Central memory CD8-positive, alpha-beta T cell (primary cell): ENCODE data around the gene EYA3.

Experiments used
- ATAC-seq: fragments of 150-1000 bp; cut with Tn5 transposase; replicated peaks from 2 replicates; pipeline ENCODE4 v1.10.0; 2022; ENCODE audit warnings: mild to moderate bottlenecking, moderate FRiP score, moderate number of reproducible peaks; ENCODE audit not compliant: poor library complexity, severe bottlenecking; ENCODE audit errors: extremely low read depth
- DNase-seq, 2 donors: peaks; one replicate each; pipeline ENCODE4 v3.0.0; 2021; ENCODE audit warnings: low spot score in 2 of 2
- H3K27ac Mint-ChIP-seq: one replicate; pipeline ENCODE4 v1.8.0; 2022; ENCODE audit warnings: low read depth, mild to moderate bottlenecking, moderate library complexity, mixed read lengths
- H3K27me3 Mint-ChIP-seq: one replicate; pipeline ENCODE4 v1.8.0; 2022; ENCODE audit warnings: mixed read lengths
- H3K36me3 Mint-ChIP-seq: one replicate; pipeline ENCODE4 v1.8.0; 2022; ENCODE audit warnings: mild to moderate bottlenecking, moderate library complexity, mixed read lengths; ENCODE audit not compliant: insufficient read depth
- H3K4me1 Mint-ChIP-seq: one replicate; pipeline ENCODE4 v1.8.0; 2022; ENCODE audit warnings: mixed read lengths
- H3K4me3 Mint-ChIP-seq: one replicate; pipeline ENCODE4 v1.8.0; 2022; ENCODE audit warnings: mild to moderate bottlenecking, moderate library complexity, mixed read lengths
- H3K9me3 Mint-ChIP-seq: one replicate; pipeline ENCODE4 v1.8.0; 2022; ENCODE audit warnings: mixed read lengths

Gene EYA3

DNA sequence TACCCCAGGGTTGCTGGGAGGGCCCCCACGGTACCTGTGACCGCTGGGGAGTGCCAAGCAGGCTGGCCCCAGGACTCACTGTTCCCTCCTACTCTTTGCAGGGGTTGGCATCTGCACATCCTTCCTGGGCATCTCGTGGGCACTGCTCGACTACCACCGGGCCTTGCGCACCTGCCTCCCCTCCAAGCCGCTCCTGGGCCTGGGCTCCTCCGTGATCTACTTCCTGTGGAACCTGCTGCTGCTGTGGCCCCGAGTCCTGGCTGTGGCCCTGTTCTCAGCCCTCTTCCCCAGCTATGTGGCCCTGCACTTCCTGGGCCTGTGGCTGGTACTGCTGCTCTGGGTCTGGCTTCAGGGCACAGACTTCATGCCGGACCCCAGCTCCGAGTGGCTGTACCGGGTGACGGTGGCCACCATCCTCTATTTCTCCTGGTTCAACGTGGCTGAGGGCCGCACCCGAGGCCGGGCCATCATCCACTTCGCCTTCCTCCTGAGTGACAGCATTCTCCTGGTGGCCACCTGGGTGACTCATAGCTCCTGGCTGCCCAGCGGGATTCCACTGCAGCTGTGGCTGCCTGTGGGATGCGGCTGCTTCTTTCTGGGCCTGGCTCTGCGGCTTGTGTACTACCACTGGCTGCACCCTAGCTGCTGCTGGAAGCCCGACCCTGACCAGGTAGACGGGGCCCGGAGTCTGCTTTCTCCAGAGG, 121.9 kb downstream of the EYA3 start:
- no peaks in the 10 kb centered on the region for H3K9me3 Mint-ChIP-seq
- H3K27ac Mint-ChIP-seq = peak overlapping the region; percentile 29
- H3K27me3 Mint-ChIP-seq = no peaks in the 10 kb centered on the region
- H3K4me3 Mint-ChIP-seq = no peak overlapping the region
- peaks cover 20% of the 10 kb centered on the region for H3K4me1 Mint-ChIP-seq
- H3K36me3 Mint-ChIP-seq = peaks cover 23% of the 10 kb centered on the region
- no peak for DNase-seq
- no peak for ATAC-seq

DNA sequence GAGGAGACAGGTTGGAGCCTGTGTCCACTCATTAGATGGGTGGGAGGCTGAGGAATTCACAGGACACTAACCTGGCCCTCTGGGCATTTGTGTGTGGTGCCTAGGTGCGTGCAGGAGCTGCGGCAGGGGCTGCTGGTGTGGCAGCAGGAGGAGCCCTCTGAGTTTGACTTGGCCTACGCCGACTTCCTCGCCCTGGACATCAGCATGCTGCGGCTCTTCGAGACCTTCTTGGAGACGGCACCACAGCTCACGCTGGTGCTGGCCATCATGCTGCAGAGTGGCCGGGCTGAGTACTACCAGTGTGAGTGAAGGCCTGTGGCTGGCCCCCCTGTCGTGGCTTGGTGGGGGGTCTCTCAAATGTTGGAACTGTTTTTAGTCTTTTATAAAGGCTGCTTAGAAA, 125.0 kb downstream of the EYA3 start:
- Mint-ChIP-seq H3K4me1 (peaks cover 20% of the 10 kb centered on the region), H3K27ac (no peak overlapping the region), H3K27me3 (no peaks in the 10 kb centered on the region), H3K36me3 (peaks cover 21% of the 10 kb centered on the region), H3K4me3 (no peak overlapping the region), H3K9me3 (no peaks in the 10 kb centered on the region)
- DNase-seq (no peak), ATAC-seq (no peak)

GRCh38 chr1:27961646-27962221, 126.7 kb downstream of the EYA3 start:
- Mint-ChIP-seq H3K4me3 (peak overlapping the region; percentile 81), H3K27ac (peak overlapping the region; percentile 50), H3K9me3 (no peaks in the 10 kb centered on the region), H3K27me3 (peaks cover under 1% of the 10 kb centered on the region), H3K4me1 (peaks cover 17% of the 10 kb centered on the region), H3K36me3 (peaks cover 15% of the 10 kb centered on the region)
- DNase-seq (no peak), ATAC-seq (no peak)

DNA sequence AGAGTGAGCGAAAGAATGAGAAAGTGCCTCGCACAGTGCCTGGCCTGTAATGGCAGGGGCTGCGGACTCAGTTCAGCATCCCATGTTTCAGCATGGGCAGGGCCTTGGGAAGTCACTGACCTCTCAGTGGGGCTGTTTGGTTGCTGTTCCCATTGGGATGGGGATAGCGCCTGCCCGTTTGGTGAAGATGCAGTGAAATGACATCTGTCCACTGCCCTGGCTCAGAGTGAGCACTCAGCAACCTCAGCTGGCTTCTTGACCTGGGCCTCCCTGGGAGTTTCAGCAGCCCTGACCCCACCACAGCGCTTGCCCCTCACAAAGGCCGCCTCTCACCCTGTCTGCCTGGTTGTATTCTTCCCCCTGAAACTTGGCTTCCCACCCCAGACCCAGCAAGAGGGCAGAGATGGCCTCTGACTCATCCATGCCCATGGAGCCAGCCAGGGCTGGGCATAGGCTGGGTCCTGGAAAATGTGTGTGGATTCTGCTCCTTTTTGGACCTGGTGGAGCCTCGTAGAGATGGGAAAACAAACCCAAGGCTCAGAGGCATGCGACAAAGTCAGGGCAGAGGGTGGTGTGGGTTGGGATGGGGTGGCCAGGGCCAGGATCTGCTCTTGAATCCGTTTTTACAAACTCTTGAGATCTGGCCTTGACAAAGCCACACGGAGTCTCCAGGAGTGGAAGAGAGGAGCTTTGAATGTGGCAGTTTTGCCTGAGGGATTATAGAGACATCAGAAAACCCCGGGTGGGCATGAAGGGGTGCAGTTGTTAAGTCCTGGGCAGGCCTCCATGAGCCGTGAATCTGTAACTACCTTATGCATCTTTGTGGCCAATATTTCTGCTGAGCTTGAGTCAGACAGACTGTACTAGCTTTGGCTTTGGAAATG, 127.4 kb downstream of the EYA3 start:
- H3K36me3 Mint-ChIP-seq = peaks cover 12% of the 10 kb centered on the region
- H3K27ac Mint-ChIP-seq = peak overlapping the region; percentile 72
- H3K27me3 Mint-ChIP-seq = peaks cover 7% of the 10 kb centered on the region
- ATAC-seq (no peak), DNase-seq (no peak)
- H3K9me3 Mint-ChIP-seq = no peaks in the 10 kb centered on the region
- peaks cover 17% of the 10 kb centered on the region for H3K4me1 Mint-ChIP-seq
- peak overlapping the region; percentile 81 for H3K4me3 Mint-ChIP-seq

DNA sequence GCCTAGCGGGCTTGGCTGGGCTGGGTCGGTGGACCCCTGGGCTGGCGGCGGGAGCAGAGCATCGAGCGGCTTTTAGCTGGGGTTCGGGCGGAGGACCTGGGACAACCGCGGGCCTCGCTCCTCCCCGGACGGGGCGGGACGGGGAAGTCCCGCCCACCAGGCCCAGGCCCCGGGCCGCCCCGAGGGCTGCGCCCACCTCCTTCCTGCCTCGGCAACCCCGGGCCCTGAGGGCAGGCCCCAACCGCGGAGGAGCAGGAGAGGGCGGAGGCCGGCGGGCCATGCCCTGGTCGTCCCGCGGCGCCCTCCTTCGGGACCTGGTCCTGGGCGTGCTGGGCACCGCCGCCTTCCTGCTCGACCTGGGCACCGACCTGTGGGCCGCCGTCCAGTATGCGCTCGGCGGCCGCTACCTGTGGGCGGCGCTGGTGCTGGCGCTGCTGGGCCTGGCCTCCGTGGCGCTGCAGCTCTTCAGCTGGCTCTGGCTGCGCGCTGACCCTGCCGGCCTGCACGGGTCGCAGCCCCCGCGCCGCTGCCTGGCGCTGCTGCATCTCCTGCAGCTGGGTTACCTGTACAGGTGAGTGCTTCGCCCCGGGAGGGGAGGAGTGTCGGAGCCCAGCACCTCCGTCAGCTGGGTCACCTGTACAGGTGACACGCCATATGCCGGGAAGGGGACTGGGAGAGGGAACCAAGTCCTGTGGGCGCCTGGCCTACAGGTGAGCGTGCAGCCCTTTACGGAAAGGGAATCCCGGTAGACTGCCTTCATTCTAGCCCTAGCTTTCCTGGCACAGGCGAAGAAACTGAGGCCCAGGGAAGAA, 128.4 kb downstream of the EYA3 start, which contains the start of gene XKR8:
XKR8 (plus strand) TSS at position 182 of the 812 bp plus-strand sequence; CDS start at position 279, 97 bp downstream.
- Mint-ChIP-seq H3K9me3 (no peaks in the 10 kb centered on the region), H3K27me3 (peaks cover 16% of the 10 kb centered on the region), H3K4me3 (peak within 1 kb of the TSS; percentile 81), H3K36me3 (peaks cover 7% of the 10 kb centered on the region), H3K4me1 (peaks cover 17% of the 10 kb centered on the region), H3K27ac (peak within 1 kb of the TSS; percentile 82)
- DNase-seq (peak; percentile 65 to 73), ATAC-seq (peak; percentile 99)

GRCh38 chr1:27958513-27958912, 129.9 kb downstream of the EYA3 start:
- H3K27me3 Mint-ChIP-seq = peaks cover 19% of the 10 kb centered on the region
- H3K36me3 Mint-ChIP-seq = peaks cover 1% of the 10 kb centered on the region
- H3K4me3 Mint-ChIP-seq = no peak overlapping the region
- H3K9me3 Mint-ChIP-seq = no peaks in the 10 kb centered on the region
- DNase-seq (no peak), ATAC-seq (no peak)
- H3K4me1 Mint-ChIP-seq = peaks cover 17% of the 10 kb centered on the region
- no peak overlapping the region for H3K27ac Mint-ChIP-seq

DNA sequence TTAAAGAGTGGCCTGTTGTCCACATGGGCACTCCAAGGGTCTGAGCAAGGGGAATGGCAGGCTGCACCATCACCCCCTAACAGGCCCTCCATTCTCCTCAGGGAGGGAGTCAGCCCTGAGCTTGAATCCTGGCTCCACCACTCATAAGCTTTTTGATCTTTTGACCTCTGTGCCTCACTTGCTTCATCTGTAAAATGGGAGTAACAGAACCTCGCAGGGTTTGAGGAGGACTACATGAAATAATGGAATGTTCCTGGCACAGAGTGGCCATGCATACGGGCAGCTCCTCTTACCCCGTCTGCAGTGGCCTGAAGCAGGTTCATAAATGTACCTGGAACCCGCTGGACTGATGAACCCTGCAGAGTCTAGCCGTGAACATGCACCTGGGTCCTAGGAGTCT, 130.8 kb downstream of the EYA3 start:
- Mint-ChIP-seq H3K27me3 (peaks cover 19% of the 10 kb centered on the region), H3K4me3 (no peak overlapping the region), H3K9me3 (no peaks in the 10 kb centered on the region), H3K4me1 (peaks cover 17% of the 10 kb centered on the region), H3K27ac (no peak overlapping the region), H3K36me3 (peaks cover 1% of the 10 kb centered on the region)
- ATAC-seq = no peak
- DNase-seq = no peak

GRCh38 chr1:27956761-27957160, 131.6 kb downstream of the EYA3 start:
- ATAC-seq (no peak), DNase-seq (no peak)
- H3K27ac Mint-ChIP-seq = no peak overlapping the region
- H3K27me3 Mint-ChIP-seq = peaks cover 19% of the 10 kb centered on the region
- H3K4me3 Mint-ChIP-seq = peak overlapping the region; percentile 24
- H3K4me1 Mint-ChIP-seq = peaks cover 12% of the 10 kb centered on the region
- H3K36me3 Mint-ChIP-seq = peaks cover 1% of the 10 kb centered on the region
- H3K9me3 Mint-ChIP-seq = no peaks in the 10 kb centered on the region

DNA sequence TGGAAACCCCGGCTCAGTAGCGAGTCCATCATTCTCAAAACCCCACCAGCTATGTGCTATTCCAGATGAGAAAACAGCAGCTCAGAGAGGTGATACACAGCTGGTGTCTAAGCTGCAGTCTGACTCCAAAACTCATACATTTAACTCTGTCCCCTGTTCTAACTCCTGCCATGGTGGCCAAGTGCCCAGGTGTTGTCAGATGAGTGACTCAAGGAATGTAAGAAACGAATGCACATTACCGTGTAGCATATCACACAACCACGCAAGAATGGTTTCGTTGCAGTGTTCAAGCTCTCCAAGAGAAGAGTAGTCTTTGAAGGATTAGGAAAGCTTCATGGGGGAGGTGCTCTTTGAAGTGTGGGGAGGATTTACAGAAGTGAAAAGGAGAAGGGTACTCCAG, 133.3 kb downstream of the EYA3 start:
- Mint-ChIP-seq H3K27me3 (peaks cover 19% of the 10 kb centered on the region), H3K9me3 (no peaks in the 10 kb centered on the region), H3K4me3 (no peak overlapping the region), H3K4me1 (no peaks in the 10 kb centered on the region), H3K27ac (no peak overlapping the region), H3K36me3 (peaks cover 1% of the 10 kb centered on the region)
- ATAC-seq (no peak), DNase-seq (no peak)

- no peaks in the 10 kb centered on the region for H3K4me1 Mint-ChIP-seq
- peaks cover 19% of the 10 kb centered on the region for H3K27me3 Mint-ChIP-seq
- ATAC-seq (no peak), DNase-seq (no peak)
- H3K36me3 Mint-ChIP-seq = peaks cover 1% of the 10 kb centered on the region
- H3K4me3 Mint-ChIP-seq = no peak overlapping the region
- H3K27ac Mint-ChIP-seq = no peak overlapping the region
- H3K9me3 Mint-ChIP-seq = no peaks in the 10 kb centered on the region
Measured at GRCh38 chr1:27954186-27954585, 134.2 kb downstream of the EYA3 start.

- Mint-ChIP-seq H3K9me3 (no peaks in the 10 kb centered on the region), H3K4me3 (no peak overlapping the region), H3K36me3 (peaks cover 1% of the 10 kb centered on the region), H3K27ac (no peak overlapping the region), H3K27me3 (peaks cover 19% of the 10 kb centered on the region), H3K4me1 (no peaks in the 10 kb centered on the region)
- DNase-seq = no peak
- ATAC-seq = no peak
Measured at GRCh38 chr1:27952147-27952546, 136.3 kb downstream of the EYA3 start.

GRCh38 chr1:27951396-27951795, 137.0 kb downstream of the EYA3 start:
- no peak overlapping the region for H3K27ac Mint-ChIP-seq
- H3K36me3 Mint-ChIP-seq = no peaks in the 10 kb centered on the region
- peaks cover 15% of the 10 kb centered on the region for H3K27me3 Mint-ChIP-seq
- no peak for DNase-seq
- no peak for ATAC-seq
- no peaks in the 10 kb centered on the region for H3K4me1 Mint-ChIP-seq
- H3K4me3 Mint-ChIP-seq = no peak overlapping the region
- no peaks in the 10 kb centered on the region for H3K9me3 Mint-ChIP-seq
